ENCODE data around the gene SOX12.
A peak's percentile ranks its signal among the peaks of the same experiment; 100 is the strongest.

Gene SOX12

GRCh38 chr20:284172-284571 lies 41.2 kb upstream of the SOX12 start:
- no peak overlapping the region for H3K4me3 ChIP-seq (ENCODE audit: low read depth, low read length)
- TF ChIP-seq, protein P1, sequence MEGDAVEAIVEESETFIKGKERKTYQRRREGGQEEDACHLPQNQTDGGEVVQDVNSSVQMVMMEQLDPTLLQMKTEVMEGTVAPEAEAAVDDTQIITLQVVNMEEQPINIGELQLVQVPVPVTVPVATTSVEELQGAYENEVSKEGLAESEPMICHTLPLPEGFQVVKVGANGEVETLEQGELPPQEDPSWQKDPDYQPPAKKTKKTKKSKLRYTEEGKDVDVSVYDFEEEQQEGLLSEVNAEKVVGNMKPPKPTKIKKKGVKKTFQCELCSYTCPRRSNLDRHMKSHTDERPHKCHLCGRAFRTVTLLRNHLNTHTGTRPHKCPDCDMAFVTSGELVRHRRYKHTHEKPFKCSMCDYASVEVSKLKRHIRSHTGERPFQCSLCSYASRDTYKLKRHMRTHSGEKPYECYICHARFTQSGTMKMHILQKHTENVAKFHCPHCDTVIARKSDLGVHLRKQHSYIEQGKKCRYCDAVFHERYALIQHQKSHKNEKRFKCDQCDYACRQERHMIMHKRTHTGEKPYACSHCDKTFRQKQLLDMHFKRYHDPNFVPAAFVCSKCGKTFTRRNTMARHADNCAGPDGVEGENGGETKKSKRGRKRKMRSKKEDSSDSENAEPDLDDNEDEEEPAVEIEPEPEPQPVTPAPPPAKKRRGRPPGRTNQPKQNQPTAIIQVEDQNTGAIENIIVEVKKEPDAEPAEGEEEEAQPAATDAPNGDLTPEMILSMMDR (IDR thresholded peaks at IDR 0.05; ENCODE audit: insufficient read depth, low read depth, low read length, missing control alignments) = no peak
- DNase-seq (ENCODE audit: low read depth) = no peak

DNA sequence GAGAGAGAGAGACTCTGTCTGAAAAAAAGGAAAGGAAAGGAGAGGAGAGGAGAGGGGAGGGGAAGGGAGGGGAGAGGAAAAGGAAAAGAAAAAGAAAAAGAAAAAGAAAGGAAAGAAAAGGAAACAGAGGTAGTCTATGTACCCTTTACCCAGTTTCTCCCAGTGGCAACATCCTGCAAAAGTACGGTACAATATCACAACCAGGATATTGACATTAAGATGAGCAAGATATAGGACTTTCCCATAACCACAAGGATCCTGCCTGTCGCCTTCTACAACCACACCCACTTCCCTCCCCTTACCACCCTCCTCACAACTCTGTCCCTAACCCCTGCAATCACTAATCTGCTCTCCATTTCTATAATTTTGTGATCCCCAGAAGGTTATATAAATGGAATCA lies 38.8 kb upstream of the SOX12 start:
- TF ChIP-seq, protein P1 (IDR thresholded peaks at IDR 0.05; ENCODE audit: insufficient read depth, low read depth, low read length, missing control alignments) = no peak
- no peak overlapping the region for H3K4me3 ChIP-seq (ENCODE audit: low read depth, low read length)
- no peak for DNase-seq (ENCODE audit: low read depth)

DNA sequence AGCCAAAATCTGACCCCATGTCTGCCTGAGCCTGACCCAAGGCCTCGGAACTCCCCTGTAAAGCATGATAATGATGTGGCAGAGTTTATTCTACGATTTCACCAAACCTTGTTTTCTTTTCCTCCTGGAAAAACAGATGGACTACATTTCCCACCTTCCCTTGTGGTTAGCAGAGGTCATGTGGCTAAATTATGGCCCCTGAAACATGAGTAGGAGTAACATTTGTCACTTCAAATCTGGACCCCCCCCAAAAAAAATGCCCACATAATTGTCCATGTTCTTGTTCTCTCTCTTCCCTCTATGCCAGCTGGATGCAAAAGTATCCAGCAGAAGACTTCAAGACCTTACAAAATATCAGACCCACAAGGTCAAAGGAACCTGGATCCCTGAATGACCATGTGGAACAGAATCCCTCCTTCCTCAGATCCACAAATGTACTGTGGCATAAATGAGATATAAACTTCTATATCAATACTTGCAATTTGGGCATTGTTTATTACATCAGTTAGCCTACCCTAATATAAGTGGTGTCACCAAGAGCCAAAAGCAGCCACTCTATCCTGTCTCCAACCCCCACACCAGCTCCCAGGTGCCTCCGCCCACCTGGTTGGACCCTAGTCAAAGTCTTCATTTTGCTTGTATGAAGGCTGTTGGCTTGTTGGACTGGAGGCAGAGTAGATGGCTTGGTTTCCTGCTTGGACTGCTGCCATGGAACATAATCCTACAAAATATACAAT lies 36.2 kb upstream of the SOX12 start:
- H3K4me3 ChIP-seq (ENCODE audit: low read depth, low read length) = peak overlapping the region; percentile 93
- TF ChIP-seq, protein P1 (IDR thresholded peaks at IDR 0.05; ENCODE audit: insufficient read depth, low read depth, low read length, missing control alignments) = no peak
- no peak for DNase-seq (ENCODE audit: low read depth)

DNA sequence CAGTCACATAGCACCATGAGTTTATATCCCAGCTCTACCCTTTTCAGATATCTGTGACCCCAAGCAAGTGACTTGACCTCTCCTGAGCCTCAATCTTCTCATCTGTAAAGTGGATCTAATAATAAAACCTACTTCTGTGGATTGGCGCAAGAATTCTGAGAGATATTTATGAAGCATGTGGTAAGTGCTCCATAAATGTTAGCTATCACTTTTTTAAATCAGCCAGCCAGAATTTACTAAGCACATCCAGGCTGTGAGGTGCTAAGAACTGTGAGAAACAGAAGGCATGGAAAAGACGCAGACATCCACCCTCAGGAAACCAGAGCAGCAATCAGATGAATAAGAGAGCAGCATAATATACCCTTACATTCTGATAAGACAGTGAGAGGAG lies 35.7 kb upstream of the SOX12 start:
- TF ChIP-seq, protein P1 (IDR thresholded peaks at IDR 0.05; ENCODE audit: insufficient read depth, low read depth, low read length, missing control alignments) = no peak
- peak overlapping the region; percentile 93 for H3K4me3 ChIP-seq (ENCODE audit: low read depth, low read length)
- DNase-seq (ENCODE audit: low read depth) = no peak

- DNase-seq (ENCODE audit: low read depth) = peak; percentile 97
- H3K4me3 ChIP-seq (ENCODE audit: low read depth, low read length) = peak within 1 kb of the TSS; percentile 93
- TF ChIP-seq, protein P1 (IDR thresholded peaks at IDR 0.05; ENCODE audit: insufficient read depth, low read depth, low read length, missing control alignments) = peak; percentile 42
Observed at GRCh38 chr20:290084-290831, 35.1 kb upstream of the SOX12 start, which contains the start of gene C20orf96. Gene C20orf96, minus strand, starts transcription at chr20:290750. Its CDS starts 140 bp downstream, at chr20:290610.

- H3K4me3 ChIP-seq (ENCODE audit: low read depth, low read length) = no peak overlapping the region
- no peak for DNase-seq (ENCODE audit: low read depth)
- TF ChIP-seq, protein P1 (IDR thresholded peaks at IDR 0.05; ENCODE audit: insufficient read depth, low read depth, low read length, missing control alignments) = no peak
Observed at GRCh38 chr20:294602-295001, 30.8 kb upstream of the SOX12 start.
